Neural progenitor cell (in vitro differentiated cells): ENCODE results near the gene KCNG3. TPM values are rescaled to one million over a fixed set of nuclear protein-coding genes. Genes with fewer than 3 reads are reported as not detected.

Experiments used
- DNase-seq: peaks from one replicate; pipeline ENCODE4 v3.0.0-alpha.2; 2016; ENCODE audit warnings: low spot score
- H2AFZ ChIP-seq: fragments of 200-600 bp; sonication (generic); replicated peaks from 2 replicates; pipeline ENCODE4 v1.6.1; 2016; ENCODE audit warnings: antibody characterized with exemption
- H3F3A ChIP-seq: fragments of 200-600 bp; sonication (generic); 2 replicates; pipeline ENCODE4 v1.6.1; 2016; ENCODE audit warnings: antibody characterized with exemption, low read depth
- H3K27ac ChIP-seq: fragments of 200-600 bp; sonication (generic); 2 replicates; pipeline ENCODE4 v1.5.1; 2016; ENCODE audit warnings: mild to moderate bottlenecking
- H3K27me3 ChIP-seq: fragments of 200-600 bp; sonication (generic); 2 replicates; pipeline ENCODE4 v1.6.1; 2016; ENCODE audit warnings: mild to moderate bottlenecking, moderate library complexity
- H3K36me3 ChIP-seq: fragments of 200-600 bp; sonication (generic); 2 replicates; pipeline ENCODE4 v1.5.1; 2016
- H3K4me1 ChIP-seq: fragments of 200-600 bp; sonication (generic); 2 replicates; pipeline ENCODE4 v1.6.1; 2016; ENCODE audit warnings: mixed run types
- H3K4me2 ChIP-seq: fragments of 200-600 bp; sonication (generic); 2 replicates; pipeline ENCODE4 v1.6.1; 2016
- H3K4me3 ChIP-seq: fragments of 200-600 bp; sonication (generic); 2 replicates; pipeline ENCODE4 v1.5.1; 2016
- H3K79me2 ChIP-seq: fragments of 200-600 bp; sonication (generic); 2 replicates; pipeline ENCODE4 v1.6.1; 2016; ENCODE audit warnings: low read depth
- H3K9ac ChIP-seq: fragments of 200-600 bp; sonication (generic); 2 replicates; pipeline ENCODE4 v1.6.1; 2016
- H3K9me3 ChIP-seq: fragments of 200-600 bp; sonication (generic); 2 replicates; pipeline ENCODE4 v1.5.1; 2016; ENCODE audit warnings: low read depth
- H4K20me1 ChIP-seq: fragments of 200-600 bp; sonication (generic); 2 replicates; pipeline ENCODE4 v1.6.1; 2016; ENCODE audit warnings: low read depth
- H3K27ac Mint-ChIP-seq: 3 replicates; pipeline ENCODE4 v1.8.0; 2021; ENCODE audit warnings: mixed read lengths
- H3K27me3 Mint-ChIP-seq: 2 replicates; pipeline ENCODE4 v1.8.0; 2022; ENCODE audit warnings: low read depth, mild to moderate bottlenecking, inconsistent platforms, moderate library complexity, mixed read lengths; ENCODE audit not compliant: insufficient read depth
- H3K36me3 Mint-ChIP-seq: 3 replicates; pipeline ENCODE4 v1.8.0; 2021; ENCODE audit warnings: mixed read lengths
- H3K4me1 Mint-ChIP-seq: 3 replicates; pipeline ENCODE4 v1.8.0; 2021; ENCODE audit warnings: mixed read lengths
- H3K4me3 Mint-ChIP-seq: 3 replicates; pipeline ENCODE4 v1.8.0; 2021; ENCODE audit warnings: mild to moderate bottlenecking, moderate library complexity, mixed read lengths
- H3K9me3 Mint-ChIP-seq: 3 replicates; pipeline ENCODE4 v1.8.0; 2020; ENCODE audit warnings: mixed read lengths
- CTCF ChIP-seq: fragments of 200-600 bp; sonication (generic); IDR thresholded peaks from 2 replicates; pipeline ENCODE4 v1.5.1; 2017; ENCODE audit warnings: antibody characterized with exemption, mild to moderate bottlenecking
- EZH2 ChIP-seq: fragments of 200-600 bp; sonication (generic); IDR thresholded peaks from 2 replicates; pipeline ENCODE4 v1.6.1; 2017; ENCODE audit warnings: antibody characterized with exemption, mild to moderate bottlenecking, moderate library complexity
- EZH2phosphoT487 ChIP-seq: fragments of 200-600 bp; sonication (generic); IDR thresholded peaks from 2 replicates; pipeline ENCODE4 v1.6.1; 2017; ENCODE audit warnings: antibody characterized with exemption
- total RNA-seq: library from RNA; depleted of rRNA; stranded (reverse); fragments of >200 nt; gene quantifications from 2 replicates; pipeline ENCODE4 v1.2.3, GENCODE V29; 2015; ENCODE audit warnings: low replicate concordance

The KCNG3 gene
- total RNA-seq, 1 donor from 2014 or later, result 7.8 TPM

- peaks cover 5% of the 10 kb centered on the region for H3K79me2 ChIP-seq
- TF ChIP-seq EZH2phosphoT487 (no peak), CTCF (no peak), EZH2 (no peak)
- no peaks in the 10 kb centered on the region for H4K20me1 ChIP-seq
- no peaks in the 10 kb centered on the region for H3K9me3 ChIP-seq
- Mint-ChIP-seq H3K27ac (no peak overlapping the region), H3K27me3 (no peaks in the 10 kb centered on the region), H3K4me1 (no peaks in the 10 kb centered on the region), H3K36me3 (no peaks in the 10 kb centered on the region), H3K9me3 (no peaks in the 10 kb centered on the region), H3K4me3 (no peak overlapping the region)
- H2AFZ ChIP-seq, result no peak overlapping the region
- H3K27ac ChIP-seq, result no peak overlapping the region
- H3F3A ChIP-seq, result no peaks in the 10 kb centered on the region
- no peak overlapping the region for H3K4me2 ChIP-seq
- DNase-seq, result no peak
- no peak overlapping the region for H3K4me3 ChIP-seq
- no peaks in the 10 kb centered on the region for H3K4me1 ChIP-seq
- H3K36me3 ChIP-seq, result no peaks in the 10 kb centered on the region
- no peaks in the 10 kb centered on the region for H3K27me3 ChIP-seq
- no peak overlapping the region for H3K9ac ChIP-seq
These were observed 41.2 kb downstream of the KCNG3 start for GRCh38 chr2:42452545-42452944.

GRCh38 chr2:42450136-42450535 is 43.6 kb downstream of the KCNG3 start:
- Mint-ChIP-seq H3K36me3 (no peaks in the 10 kb centered on the region), H3K4me1 (peaks cover 4% of the 10 kb centered on the region), H3K4me3 (no peak overlapping the region), H3K27ac (no peak overlapping the region), H3K9me3 (no peaks in the 10 kb centered on the region), H3K27me3 (no peaks in the 10 kb centered on the region)
- DNase-seq, result no peak
- Histone ChIP-seq H3F3A (no peaks in the 10 kb centered on the region), H3K9ac (no peak overlapping the region), H3K36me3 (no peaks in the 10 kb centered on the region), H3K4me3 (no peak overlapping the region), H3K79me2 (no peaks in the 10 kb centered on the region), H3K27ac (peak overlapping the region; percentile 9), H3K9me3 (no peaks in the 10 kb centered on the region), H3K27me3 (no peaks in the 10 kb centered on the region), H3K4me2 (no peak overlapping the region), H2AFZ (no peak overlapping the region), H3K4me1 (no peaks in the 10 kb centered on the region), H4K20me1 (no peaks in the 10 kb centered on the region)
- TF ChIP-seq EZH2 (no peak), EZH2phosphoT487 (no peak), CTCF (no peak)

GRCh38 chr2:42449163-42450087 is 44.4 kb downstream of the KCNG3 start:
- Mint-ChIP-seq H3K27me3 (no peaks in the 10 kb centered on the region), H3K36me3 (no peaks in the 10 kb centered on the region), H3K9me3 (no peaks in the 10 kb centered on the region), H3K27ac (no peak overlapping the region), H3K4me3 (no peak overlapping the region), H3K4me1 (peaks cover 7% of the 10 kb centered on the region)
- H3K4me3 ChIP-seq, result no peak overlapping the region
- H3K79me2 ChIP-seq, result no peaks in the 10 kb centered on the region
- no peak overlapping the region for H3K4me2 ChIP-seq
- no peaks in the 10 kb centered on the region for H3K9me3 ChIP-seq
- peak overlapping the region; percentile 9 for H3K27ac ChIP-seq
- no peaks in the 10 kb centered on the region for H3K36me3 ChIP-seq
- TF ChIP-seq EZH2phosphoT487, result no peak
- no peak overlapping the region for H3K9ac ChIP-seq
- H3F3A ChIP-seq, result no peaks in the 10 kb centered on the region
- H3K4me1 ChIP-seq, result no peaks in the 10 kb centered on the region
- no peak for DNase-seq
- H4K20me1 ChIP-seq, result no peaks in the 10 kb centered on the region
- H3K27me3 ChIP-seq, result no peaks in the 10 kb centered on the region
- H2AFZ ChIP-seq, result no peak overlapping the region

- Mint-ChIP-seq H3K4me3 (no peak overlapping the region), H3K4me1 (peaks cover 16% of the 10 kb centered on the region), H3K27me3 (no peaks in the 10 kb centered on the region), H3K9me3 (no peaks in the 10 kb centered on the region), H3K27ac (no peak overlapping the region), H3K36me3 (no peaks in the 10 kb centered on the region)
- H3K27me3 ChIP-seq, result no peaks in the 10 kb centered on the region
- no peaks in the 10 kb centered on the region for H3K9me3 ChIP-seq
- H3K4me2 ChIP-seq, result no peak overlapping the region
- no peak for DNase-seq
- H3K79me2 ChIP-seq, result no peaks in the 10 kb centered on the region
- no peaks in the 10 kb centered on the region for H4K20me1 ChIP-seq
- no peaks in the 10 kb centered on the region for H3K4me1 ChIP-seq
- no peak overlapping the region for H3K4me3 ChIP-seq
- H3K9ac ChIP-seq, result no peak overlapping the region
- no peak overlapping the region for H3K27ac ChIP-seq
- H3F3A ChIP-seq, result no peaks in the 10 kb centered on the region
- no peaks in the 10 kb centered on the region for H3K36me3 ChIP-seq
- TF ChIP-seq CTCF, result no peak
- no peak for TF ChIP-seq EZH2
- TF ChIP-seq EZH2phosphoT487, result no peak
- no peak overlapping the region for H2AFZ ChIP-seq
These were observed 45.6 kb downstream of the KCNG3 start for GRCh38 chr2:42448163-42448562.
